WTC11 (cell line): Measurements from ENCODE around the gene LAMB4. TPM values are rescaled to one million over a fixed set of nuclear protein-coding genes. Genes with fewer than 3 reads are reported as not detected.

Experiments used
- ATAC-seq: fragments of 200-7000 bp; cut with Tn5 transposase; 2 replicates; pipeline ENCODE4 v1.10.0; 2021; ENCODE audit warnings: mild to moderate bottlenecking, moderate library complexity
- CTCF ChIA-PET: fragments of 300-600 bp; sonication (Branson Sonifier 250); formaldehyde crosslinking; loops from one replicate; lab custom pipeline; 2021; ENCODE audit warnings: antibody characterized with exemption; lab: Charles Lee
- POLR2A ChIA-PET: fragments of 350-600 bp; sonication (Branson Sonifier 250); formaldehyde crosslinking; loops from one replicate; lab custom pipeline; 2021; ENCODE audit warnings: antibody characterized with exemption; lab: Charles Lee
- DNase-seq: peaks from one replicate; pipeline ENCODE4 v3.0.0; 2021; ENCODE audit warnings: low spot score
- H3K27ac Mint-ChIP-seq: 2 replicates; pipeline ENCODE4 v1.8.0; 2021; ENCODE audit warnings: mixed read lengths
- H3K27me3 Mint-ChIP-seq: 2 replicates; pipeline ENCODE4 v1.8.0; 2021; ENCODE audit warnings: low read depth, mild to moderate bottlenecking, moderate library complexity, mixed read lengths
- H3K36me3 Mint-ChIP-seq: 2 replicates; pipeline ENCODE4 v1.8.0; 2021; ENCODE audit warnings: mixed read lengths
- H3K4me1 Mint-ChIP-seq: 2 replicates; pipeline ENCODE4 v1.8.0; 2022; ENCODE audit warnings: mixed read lengths
- H3K4me3 Mint-ChIP-seq: 2 replicates; pipeline ENCODE4 v1.8.0; 2021; ENCODE audit warnings: mild to moderate bottlenecking, moderate library complexity, mixed read lengths
- H3K9me3 Mint-ChIP-seq: 2 replicates; pipeline ENCODE4 v1.8.0; 2021; ENCODE audit warnings: mixed read lengths
- ARID4B ChIP-seq: sonication (generic); formaldehyde crosslinking; IDR thresholded peaks from 2 replicates; pipeline ENCODE4 v1.8.0; 2023; ENCODE audit warnings: missing genetic modification reagents, mild to moderate bottlenecking, borderline replicate concordance
- ATF1 ChIP-seq: sonication (generic); formaldehyde crosslinking; IDR thresholded peaks from 2 replicates; pipeline ENCODE4 v1.8.1; 2023; ENCODE audit warnings: mild to moderate bottlenecking, moderate library complexity, missing genetic modification reagents
- CREM ChIP-seq: sonication (generic); formaldehyde crosslinking; IDR thresholded peaks from 2 replicates; pipeline ENCODE4 v1.8.1; 2022; ENCODE audit warnings: mild to moderate bottlenecking, missing genetic modification reagents, moderate library complexity
- CTCF ChIP-seq: fragments of 200-600 bp; IDR thresholded peaks from 2 replicates; pipeline ENCODE4 v1.8.0; 2022; ENCODE audit warnings: antibody characterized with exemption
- FOXP4 ChIP-seq: sonication (generic); formaldehyde crosslinking; IDR thresholded peaks from 2 replicates; pipeline ENCODE4 v1.8.0; 2022; ENCODE audit warnings: mild to moderate bottlenecking, missing genetic modification reagents
- HMGA2 ChIP-seq: fragments of 250-450 bp; sonication (Bioruptor Pico); IDR thresholded peaks from 2 replicates; pipeline ENCODE4 v1.4.0; 2021; ENCODE audit warnings: mild to moderate bottlenecking, moderate library complexity
- HMGXB4 ChIP-seq: sonication (generic); formaldehyde crosslinking; IDR thresholded peaks from 2 replicates; pipeline ENCODE4 v1.8.1; 2023; ENCODE audit warnings: mild to moderate bottlenecking, moderate library complexity, missing genetic modification reagents
- KAT7 ChIP-seq: sonication (generic); formaldehyde crosslinking; IDR thresholded peaks from 2 replicates; pipeline ENCODE4 v1.8.1; 2023; ENCODE audit warnings: missing genetic modification reagents, mild to moderate bottlenecking, borderline replicate concordance
- MYBL2 ChIP-seq: sonication (generic); formaldehyde crosslinking; IDR thresholded peaks from 2 replicates; pipeline ENCODE4 v1.8.1; 2023; ENCODE audit warnings: mild to moderate bottlenecking, moderate library complexity, missing genetic modification reagents
- NFATC4 ChIP-seq: fragments of 250-450 bp; sonication (Bioruptor Pico); IDR thresholded peaks from 2 replicates; pipeline ENCODE4 v1.9.0; 2021; ENCODE audit warnings: mild to moderate bottlenecking
- PRRX2 ChIP-seq: fragments of 250-450 bp; sonication (Bioruptor Pico); IDR thresholded peaks from 2 replicates; pipeline ENCODE4 v1.8.0; 2021; ENCODE audit warnings: mild to moderate bottlenecking
- TEAD1 ChIP-seq: sonication (generic); formaldehyde crosslinking; IDR thresholded peaks from 2 replicates; pipeline ENCODE4 v1.8.0; 2022; ENCODE audit warnings: mild to moderate bottlenecking, missing genetic modification reagents
- TEAD4 ChIP-seq: sonication (generic); formaldehyde crosslinking; IDR thresholded peaks from 2 replicates; pipeline ENCODE4 v1.8.0; 2022; ENCODE audit warnings: mild to moderate bottlenecking, missing genetic modification reagents
- TP53 ChIP-seq: sonication (generic); formaldehyde crosslinking; IDR thresholded peaks from 2 replicates; pipeline ENCODE4 v1.8.1; 2023; ENCODE audit warnings: mild to moderate bottlenecking, missing genetic modification reagents
- USF1 ChIP-seq: sonication (generic); formaldehyde crosslinking; IDR thresholded peaks from 2 replicates; pipeline ENCODE4 v1.8.0; 2022; ENCODE audit warnings: mild to moderate bottlenecking, missing genetic modification reagents
- ZNF219 ChIP-seq: sonication (generic); formaldehyde crosslinking; IDR thresholded peaks from 2 replicates; pipeline ENCODE4 v1.8.0; 2023; ENCODE audit warnings: missing genetic modification reagents, mild to moderate bottlenecking, borderline replicate concordance
- ZNF423 ChIP-seq: fragments of 250-450 bp; sonication (Bioruptor Pico); IDR thresholded peaks from 2 replicates; pipeline ENCODE4 v2.1.2; 2022; ENCODE audit warnings: mild to moderate bottlenecking, moderate library complexity
- ZNF425 ChIP-seq: fragments of 250-450 bp; sonication (Bioruptor Pico); conservative IDR thresholded peaks from 2 replicates; pipeline ENCODE4 v1.9.0; 2021; ENCODE audit warnings: mild to moderate bottlenecking
- ZNF532 ChIP-seq: fragments of 250-450 bp; sonication (Bioruptor Pico); IDR thresholded peaks from 2 replicates; pipeline ENCODE4 v1.9.0; 2021; ENCODE audit warnings: mild to moderate bottlenecking, borderline replicate concordance
- total RNA-seq: library from RNA; stranded (reverse); gene quantifications from 3 replicates; pipeline ENCODE4 v1.2.3, GENCODE V29; 2021

Gene LAMB4
- total RNA-seq, 1 experiment from 2014 or later, result not detected

- CTCF ChIA-PET, result no interaction called here
- TF ChIP-seq CREM (CRISPR knock-in tag) (no peak), MYBL2 (no peak), NFATC4 (CRISPR knock-in tag) (no peak), HMGXB4 (CRISPR knock-in tag) (no peak), HMGA2 (CRISPR knock-in tag) (no peak), CTCF (no peak)
- POLR2A ChIA-PET, result no interaction called here
- Mint-ChIP-seq H3K27ac (no peak overlapping the region), H3K27me3 (no peaks in the 10 kb centered on the region), H3K36me3 (peaks cover 2% of the 10 kb centered on the region), H3K4me3 (no peak overlapping the region), H3K9me3 (peaks cover 4% of the 10 kb centered on the region), H3K4me1 (no peaks in the 10 kb centered on the region)
- DNase-seq, result no peak
- no peak for ATAC-seq
These were observed 43.6 kb downstream of the LAMB4 start for GRCh38 chr7:108086546-108086945.

- no peaks in the 10 kb centered on the region for H3K27me3 Mint-ChIP-seq
- ATAC-seq, result no peak
- no peak overlapping the region for H3K27ac Mint-ChIP-seq
- no peak overlapping the region for H3K4me3 Mint-ChIP-seq
- H3K9me3 Mint-ChIP-seq, result peaks cover 9% of the 10 kb centered on the region
- peaks cover 6% of the 10 kb centered on the region for H3K4me1 Mint-ChIP-seq
- no peak for DNase-seq
- peaks cover 7% of the 10 kb centered on the region for H3K36me3 Mint-ChIP-seq
- POLR2A ChIA-PET, result no interaction called here
- CTCF ChIA-PET, result no interaction called here
- TF ChIP-seq ATF1 (CRISPR knock-in tag), result no peak
- TF ChIP-seq TEAD1 (CRISPR knock-in tag), result no peak
- no peak for TF ChIP-seq ZNF532 (CRISPR knock-in tag)
- TF ChIP-seq ARID4B (CRISPR knock-in tag), result no peak
- TF ChIP-seq TEAD4 (CRISPR knock-in tag), result no peak
- no peak for TF ChIP-seq KAT7 (CRISPR knock-in tag)
- no peak for TF ChIP-seq ZNF219 (CRISPR knock-in tag)
- TF ChIP-seq CREM (CRISPR knock-in tag), result no peak
- TF ChIP-seq ZNF425 (CRISPR knock-in tag), result no peak
- TF ChIP-seq USF1 (CRISPR knock-in tag), result no peak
- no peak for TF ChIP-seq FOXP4 (CRISPR knock-in tag)
- no peak for TF ChIP-seq PRRX2 (CRISPR knock-in tag)
- TF ChIP-seq ZNF423 (CRISPR knock-in tag), result no peak
- TF ChIP-seq TP53 (CRISPR knock-in tag), result no peak
These were observed 46.2 kb downstream of the LAMB4 start for GRCh38 chr7:108083980-108084379.
